HG02970 (cell line): ENCODE results near the gene KCTD10.
"Not testable (repeated sequence)": the region's sequence is repeated elsewhere in the genome, so short reads cannot be mapped to it uniquely, and the experiment has no call there.

Experiments
- ATAC-seq: cut with Tn5 transposase; IDR thresholded peaks from one replicate; pipeline ENCODE4 v1.9.1; 2021; ENCODE audit warnings: mild to moderate bottlenecking, moderate library complexity, moderate number of reproducible peaks; ENCODE audit not compliant: unreplicated experiment, low FRiP score

The KCTD10 gene

GRCh38 chr12:109450980-109451379 lies 26.1 kb downstream of the KCTD10 start:
- ATAC-seq: no peak

DNA sequence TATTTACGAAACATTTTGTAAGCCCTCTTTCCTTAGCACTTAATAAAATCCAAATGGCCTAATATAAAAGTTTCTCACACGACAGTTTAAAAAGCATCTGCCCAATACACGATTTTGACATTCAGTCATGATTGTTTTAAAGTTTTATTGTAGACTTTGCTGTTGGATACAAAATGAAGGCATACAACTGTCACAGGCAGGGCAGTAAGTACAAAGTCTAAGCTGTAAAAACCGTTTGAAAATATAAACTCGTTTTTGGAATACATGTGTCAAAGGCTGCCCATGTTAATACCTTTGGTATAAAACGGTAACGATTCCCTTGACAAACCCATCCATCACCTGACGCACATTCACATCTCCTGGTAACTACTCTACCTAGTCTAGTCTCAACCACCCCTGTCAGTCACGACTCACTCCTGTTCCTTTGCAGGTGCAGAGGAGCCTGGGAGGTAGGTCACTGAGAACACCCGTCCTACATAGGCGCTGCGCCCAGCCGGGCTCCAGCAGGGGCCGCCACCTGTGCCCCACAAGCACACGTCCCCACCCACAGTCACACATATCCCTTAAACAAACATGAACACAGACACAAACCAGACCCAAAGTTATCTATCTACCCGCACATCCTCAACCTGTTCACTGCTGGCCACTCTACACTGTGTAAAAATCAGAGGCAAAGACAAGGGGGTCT lies 27.1 kb downstream of the KCTD10 start:
- no peak for ATAC-seq

- no peak for ATAC-seq
These were observed 28.3 kb downstream of the KCTD10 start for GRCh38 chr12:109448707-109449390.

DNA sequence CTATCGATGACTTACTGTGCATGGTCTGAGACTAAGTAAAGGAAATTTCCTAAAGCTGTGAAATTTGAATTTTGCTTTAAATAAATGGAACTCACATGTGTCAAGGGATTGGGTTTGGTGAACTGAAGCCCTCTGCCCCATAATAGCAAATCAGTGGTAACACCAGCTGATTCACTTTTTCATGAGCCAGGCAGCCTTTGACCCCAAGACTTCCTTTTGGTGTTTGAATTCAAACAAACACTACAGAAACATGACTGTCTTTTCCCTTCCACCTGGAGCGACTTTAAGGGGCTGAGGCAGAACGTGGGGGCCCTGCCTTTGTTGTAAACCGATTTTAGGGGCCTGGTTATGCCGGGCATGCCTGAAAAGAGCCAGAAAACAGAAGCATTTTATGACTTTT lies 28.8 kb downstream of the KCTD10 start:
- ATAC-seq: no peak

DNA sequence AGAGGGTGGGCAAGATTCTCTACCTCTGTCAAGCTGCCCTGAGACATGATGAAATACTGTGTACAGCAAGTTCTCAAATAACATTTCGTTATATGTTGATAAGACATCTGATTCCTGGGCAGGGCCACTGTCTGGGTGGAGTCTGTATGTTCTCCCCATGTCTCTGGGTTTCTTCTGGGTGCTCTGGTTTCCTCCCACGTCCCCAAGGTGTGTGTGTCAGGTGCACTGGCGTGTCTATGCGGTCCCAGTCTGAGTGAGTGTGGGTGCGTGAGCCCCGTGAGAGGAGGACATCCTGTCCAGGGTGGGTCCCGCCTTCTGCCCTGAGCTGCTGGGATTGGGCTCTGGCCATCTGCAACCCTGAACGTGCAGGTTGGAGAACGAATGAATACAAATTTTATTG lies 29.6 kb downstream of the KCTD10 start:
- ATAC-seq: no peak

- no peak for ATAC-seq
These were observed 30.2 kb downstream of the KCTD10 start for GRCh38 chr12:109446869-109447268.

- no peak for ATAC-seq
These were observed 31.9 kb downstream of the KCTD10 start for GRCh38 chr12:109445191-109445609.

DNA sequence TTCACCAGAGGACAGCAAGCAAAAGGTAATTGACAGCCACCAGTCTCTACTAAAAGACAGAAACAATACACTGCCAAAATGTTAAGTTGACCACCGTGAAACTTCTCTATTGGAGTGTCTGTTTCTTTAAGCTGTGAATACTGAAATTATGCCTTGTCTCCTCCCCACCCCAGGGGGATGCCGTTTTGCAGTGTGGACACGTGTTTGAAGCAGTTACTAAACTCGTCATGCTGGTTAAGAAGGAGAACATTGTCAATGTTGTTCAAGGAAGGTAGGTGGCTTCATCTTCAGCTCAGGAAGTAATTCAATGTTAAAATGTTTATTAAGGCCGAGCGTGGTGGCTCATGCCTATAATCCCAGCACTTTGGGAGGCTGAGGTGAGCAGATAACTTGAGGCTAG lies 32.8 kb downstream of the KCTD10 start:
- ATAC-seq: no peak

- no peak for ATAC-seq
These were observed 33.3 kb downstream of the KCTD10 start for GRCh38 chr12:109443794-109444193.

- ATAC-seq: no peak
These were observed 36.1 kb downstream of the KCTD10 start for GRCh38 chr12:109440851-109441490.

- ATAC-seq: not testable (repeated sequence)
These were observed 37.1 kb downstream of the KCTD10 start for GRCh38 chr12:109439951-109440350.

GRCh38 chr12:109439181-109439580 lies 37.9 kb downstream of the KCTD10 start:
- ATAC-seq: no peak

DNA sequence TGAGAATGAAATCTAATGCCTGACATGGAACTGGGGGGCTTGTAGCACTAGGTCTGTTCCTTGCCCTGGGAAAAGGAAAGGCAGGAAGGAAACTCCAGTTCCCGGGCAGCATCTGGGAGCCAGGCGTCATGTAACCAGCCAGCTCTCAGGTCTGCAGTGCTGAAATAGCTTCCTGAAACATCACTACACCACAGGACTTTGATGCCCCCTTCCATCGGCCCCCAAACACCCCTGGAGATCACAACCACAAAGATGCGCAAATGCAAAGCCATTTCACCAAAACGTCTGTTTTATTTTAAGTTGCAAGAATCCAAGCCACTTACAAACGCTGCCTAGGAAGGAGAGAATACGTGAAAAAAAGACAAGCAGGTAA lies 40.9 kb downstream of the KCTD10 start:
- no peak for ATAC-seq

GRCh38 chr12:109435428-109436187 lies 41.5 kb downstream of the KCTD10 start:
- no peak for ATAC-seq

DNA sequence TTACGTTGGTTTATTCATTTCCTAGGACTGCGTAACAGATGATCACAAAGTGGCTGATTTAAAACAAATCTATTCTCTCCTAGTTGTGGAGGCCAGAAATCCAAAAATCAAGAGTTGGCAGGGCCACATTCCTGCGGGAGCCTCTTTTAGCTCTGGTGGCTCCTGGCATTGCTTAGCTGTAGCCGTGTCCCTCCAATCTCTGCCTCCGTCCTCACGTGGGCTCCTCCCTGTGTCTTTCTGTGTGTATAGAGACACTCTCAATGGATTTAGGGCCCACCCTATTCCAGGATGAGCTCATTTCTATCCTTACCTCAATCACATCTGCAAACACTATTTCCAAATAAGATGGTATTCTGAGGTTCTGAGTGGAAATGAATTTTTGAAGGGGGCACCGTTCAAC lies 42.5 kb downstream of the KCTD10 start:
- no peak for ATAC-seq

GRCh38 chr12:109433618-109434017 lies 43.5 kb downstream of the KCTD10 start:
- ATAC-seq: no peak

- ATAC-seq: no peak
These were observed 44.2 kb downstream of the KCTD10 start for GRCh38 chr12:109432842-109433304.

- ATAC-seq: no peak
These were observed 44.7 kb downstream of the KCTD10 start for GRCh38 chr12:109432431-109432830.

- no peak for ATAC-seq
These were observed 46.9 kb downstream of the KCTD10 start for GRCh38 chr12:109430244-109430643.

- not testable (repeated sequence) for ATAC-seq
These were observed 48.3 kb downstream of the KCTD10 start for GRCh38 chr12:109428804-109429203.
